HFFc6 (cell line): ENCODE results near the gene M1AP. TPM values are rescaled to one million over a fixed set of nuclear protein-coding genes. Genes with fewer than 3 reads are reported as not detected.
A peak's percentile ranks its signal among the peaks of the same experiment; 100 is the strongest.

ENCODE experiments used
- DNase-seq: peaks from one replicate; pipeline ENCODE4 v3.0.0-alpha.2; 2018
- H3K27ac Mint-ChIP-seq: 2 replicates; pipeline ENCODE4 v1.8.0; 2020; ENCODE audit warnings: mild to moderate bottlenecking, mixed read lengths
- H3K27me3 Mint-ChIP-seq: 2 replicates; pipeline ENCODE4 v1.8.0; 2021; ENCODE audit warnings: mild to moderate bottlenecking, moderate library complexity, mixed read lengths; ENCODE audit not compliant: insufficient read depth
- H3K36me3 Mint-ChIP-seq: 2 replicates; pipeline ENCODE4 v1.8.0; 2021; ENCODE audit warnings: low read depth, mixed read lengths
- H3K4me1 Mint-ChIP-seq: 2 replicates; pipeline ENCODE4 v1.8.0; 2020; ENCODE audit warnings: low read depth, mixed read lengths
- H3K4me3 Mint-ChIP-seq: 2 replicates; pipeline ENCODE4 v1.8.0; 2020; ENCODE audit warnings: mild to moderate bottlenecking, moderate library complexity, mixed read lengths
- H3K9me3 Mint-ChIP-seq: 2 replicates; pipeline ENCODE4 v1.8.0; 2020; ENCODE audit warnings: mild to moderate bottlenecking, mixed read lengths
- total RNA-seq, 6 experiments: library from RNA; stranded (reverse); fragmentation: NEBNext Ultra II Directional; extraction: Animal tissue kit (Norgen Biotek cat#: 25700); gene quantifications; 2 replicates in 1 of 6; 3 replicates in 5 of 6; pipeline ENCODE4 v1.2.3, GENCODE V29; 2021
- TF ChIP-seq, protein P1 (sequence below): fragments of 200-600 bp; sonication (generic); IDR thresholded peaks from 2 replicates; pipeline ENCODE4 v1.5.0; 2021; ENCODE audit warnings: antibody characterized with exemption, mild to moderate bottlenecking

The M1AP gene
- total RNA-seq, 6 experiments from 2014 or later = 0.14 to 0.38 (median 0.17) TPM; not detected in 1

DNA sequence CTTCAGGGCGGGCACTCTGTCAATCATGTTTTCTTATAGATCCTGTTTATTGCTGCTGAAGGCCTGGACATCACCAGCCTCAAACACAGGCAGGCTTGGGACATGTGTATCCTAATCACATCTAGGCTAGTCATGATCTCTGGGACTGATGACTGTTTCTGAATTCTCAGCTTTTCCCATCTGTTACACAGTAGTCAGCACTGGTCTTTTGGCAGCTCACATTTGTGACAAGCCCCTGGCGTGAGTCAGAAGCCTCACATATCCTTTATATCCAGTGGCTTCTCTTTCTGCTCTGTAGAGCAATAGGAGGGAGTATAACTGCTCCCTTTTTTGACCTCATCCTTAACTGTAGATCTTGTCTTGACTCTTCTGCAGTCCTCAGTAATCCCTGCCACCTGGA lies 10.4 kb upstream of the M1AP start:
- no peaks in the 10 kb centered on the region for H3K36me3 Mint-ChIP-seq
- TF ChIP-seq, protein P1, sequence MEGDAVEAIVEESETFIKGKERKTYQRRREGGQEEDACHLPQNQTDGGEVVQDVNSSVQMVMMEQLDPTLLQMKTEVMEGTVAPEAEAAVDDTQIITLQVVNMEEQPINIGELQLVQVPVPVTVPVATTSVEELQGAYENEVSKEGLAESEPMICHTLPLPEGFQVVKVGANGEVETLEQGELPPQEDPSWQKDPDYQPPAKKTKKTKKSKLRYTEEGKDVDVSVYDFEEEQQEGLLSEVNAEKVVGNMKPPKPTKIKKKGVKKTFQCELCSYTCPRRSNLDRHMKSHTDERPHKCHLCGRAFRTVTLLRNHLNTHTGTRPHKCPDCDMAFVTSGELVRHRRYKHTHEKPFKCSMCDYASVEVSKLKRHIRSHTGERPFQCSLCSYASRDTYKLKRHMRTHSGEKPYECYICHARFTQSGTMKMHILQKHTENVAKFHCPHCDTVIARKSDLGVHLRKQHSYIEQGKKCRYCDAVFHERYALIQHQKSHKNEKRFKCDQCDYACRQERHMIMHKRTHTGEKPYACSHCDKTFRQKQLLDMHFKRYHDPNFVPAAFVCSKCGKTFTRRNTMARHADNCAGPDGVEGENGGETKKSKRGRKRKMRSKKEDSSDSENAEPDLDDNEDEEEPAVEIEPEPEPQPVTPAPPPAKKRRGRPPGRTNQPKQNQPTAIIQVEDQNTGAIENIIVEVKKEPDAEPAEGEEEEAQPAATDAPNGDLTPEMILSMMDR = no peak
- peak; percentile 92 for DNase-seq
- no peaks in the 10 kb centered on the region; the same call in 1 of the 2 replicates for H3K27me3 Mint-ChIP-seq
- H3K9me3 Mint-ChIP-seq = no peaks in the 10 kb centered on the region
- peak overlapping the region; percentile 77 for H3K27ac Mint-ChIP-seq
- peaks cover 35% of the 10 kb centered on the region for H3K4me1 Mint-ChIP-seq
- no peak overlapping the region for H3K4me3 Mint-ChIP-seq

DNA sequence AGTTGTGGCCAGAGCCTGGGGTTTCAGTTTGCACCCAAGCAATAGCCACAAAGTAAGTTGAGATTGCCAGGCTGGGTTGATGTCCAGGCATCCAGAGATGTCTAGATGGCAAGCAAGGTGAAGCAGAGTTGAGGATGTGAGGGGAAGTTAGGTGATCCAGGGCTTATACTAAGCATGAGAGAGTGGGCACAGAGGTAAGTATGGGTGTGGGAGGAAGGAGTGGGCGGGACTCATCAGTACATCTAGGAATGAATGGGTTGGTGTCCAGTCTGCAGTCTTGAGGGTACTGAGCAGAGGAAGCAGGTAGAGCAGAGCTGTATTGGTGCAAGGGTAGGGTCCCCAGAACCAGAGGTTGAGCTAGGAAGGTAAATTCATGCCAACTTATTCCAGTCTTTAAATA lies 7.4 kb upstream of the M1AP start:
- no peak overlapping the region for H3K27ac Mint-ChIP-seq
- DNase-seq = no peak
- H3K4me1 Mint-ChIP-seq = peaks cover 35% of the 10 kb centered on the region
- TF ChIP-seq, protein P1 = no peak
- H3K4me3 Mint-ChIP-seq = no peak overlapping the region
- no peaks in the 10 kb centered on the region for H3K36me3 Mint-ChIP-seq
- no peaks in the 10 kb centered on the region for H3K9me3 Mint-ChIP-seq
- H3K27me3 Mint-ChIP-seq = no peaks in the 10 kb centered on the region; the same call in none of the 2 replicates

DNA sequence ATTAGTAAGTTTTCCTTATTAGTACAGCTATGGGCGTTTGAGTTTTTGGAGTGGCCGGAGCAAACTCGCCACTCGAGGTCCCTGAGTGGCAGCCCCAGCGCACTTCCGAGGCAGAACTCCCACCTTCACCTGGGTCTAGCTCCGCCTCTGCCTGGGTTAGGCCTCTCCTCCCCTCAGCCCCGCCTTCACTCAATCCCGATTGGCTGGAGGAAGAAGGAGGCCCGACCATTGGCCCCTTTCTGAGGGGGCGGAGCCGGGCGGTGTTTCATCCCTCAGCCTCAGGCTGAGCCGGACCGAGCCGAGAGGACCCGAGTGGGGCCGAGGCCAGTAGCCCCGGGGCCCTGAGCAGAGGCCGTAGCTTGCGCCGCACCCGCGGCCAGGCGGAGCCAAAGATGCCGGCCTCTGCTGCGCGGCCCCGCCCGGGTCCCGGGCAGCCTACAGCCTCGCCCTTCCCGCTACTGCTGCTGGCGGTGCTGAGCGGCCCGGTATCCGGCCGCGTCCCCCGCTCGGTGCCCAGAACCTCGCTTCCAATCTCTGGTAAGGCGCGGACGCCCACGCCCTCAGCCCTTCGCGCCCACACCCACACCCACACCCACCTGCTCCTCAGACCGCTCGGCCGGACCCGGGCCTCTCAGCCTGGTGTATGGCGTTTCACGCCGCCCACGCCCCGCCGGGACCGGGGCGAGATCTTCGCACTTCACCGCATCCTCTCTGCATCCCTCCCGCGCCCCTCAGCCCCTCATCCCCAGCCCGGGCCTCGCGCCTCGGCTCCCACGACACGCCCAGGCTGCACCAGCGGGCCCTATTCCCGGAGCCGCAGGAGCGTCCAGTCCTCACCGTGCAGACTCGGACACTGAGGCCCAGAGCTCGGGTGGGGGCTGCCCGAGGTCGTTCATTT lies 6.1 kb upstream of the M1AP start, which contains the start of gene SEMA4F:
TSS of gene SEMA4F (plus strand) at position 263 of the 898 bp plus-strand sequence. CDS start at position 393, 130 bp downstream.
- no peaks in the 10 kb centered on the region for H3K9me3 Mint-ChIP-seq
- TF ChIP-seq, protein P1 = no peak

DNA sequence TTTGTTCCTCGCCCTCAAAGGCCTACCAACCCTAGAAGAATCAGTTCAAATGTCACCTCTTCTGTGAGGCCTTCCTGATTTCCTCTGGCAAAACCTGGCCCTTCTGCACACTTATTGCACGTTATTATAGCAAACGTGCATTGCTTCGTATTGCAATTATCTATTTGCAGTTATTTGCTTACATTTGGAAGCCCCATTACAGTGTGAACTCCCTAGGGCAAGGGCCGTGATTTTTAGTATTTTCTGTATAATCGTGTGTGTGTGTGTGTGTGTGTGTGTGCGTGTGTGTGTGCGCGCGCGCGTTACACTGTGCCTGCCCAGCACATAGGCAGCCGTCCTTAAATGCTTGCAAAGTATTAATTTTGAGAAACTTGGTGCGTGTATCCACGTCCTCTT lies 5.5 kb upstream of the M1AP start:
- H3K4me3 Mint-ChIP-seq = peak overlapping the region; percentile 86
- peaks cover 6% of the 10 kb centered on the region for H3K27me3 Mint-ChIP-seq
- peaks cover 22% of the 10 kb centered on the region for H3K4me1 Mint-ChIP-seq
- TF ChIP-seq, protein P1 = no peak
- no peaks in the 10 kb centered on the region for H3K36me3 Mint-ChIP-seq
- DNase-seq = no peak
- no peak overlapping the region for H3K27ac Mint-ChIP-seq
- no peaks in the 10 kb centered on the region; the same call in 1 of the 2 replicates for H3K9me3 Mint-ChIP-seq

More for the DNA sequence above, 6.1 kb upstream of the M1AP start, which contains the start of gene SEMA4F:
- Mint-ChIP-seq H3K27me3 (peaks cover 2% of the 10 kb centered on the region), H3K4me3 (peak within 1 kb of the TSS; percentile 86), H3K27ac (peak within 1 kb of the TSS; percentile 4), H3K4me1 (peaks cover 29% of the 10 kb centered on the region), H3K36me3 (no peaks in the 10 kb centered on the region)
- peak; percentile 93 for DNase-seq

DNA sequence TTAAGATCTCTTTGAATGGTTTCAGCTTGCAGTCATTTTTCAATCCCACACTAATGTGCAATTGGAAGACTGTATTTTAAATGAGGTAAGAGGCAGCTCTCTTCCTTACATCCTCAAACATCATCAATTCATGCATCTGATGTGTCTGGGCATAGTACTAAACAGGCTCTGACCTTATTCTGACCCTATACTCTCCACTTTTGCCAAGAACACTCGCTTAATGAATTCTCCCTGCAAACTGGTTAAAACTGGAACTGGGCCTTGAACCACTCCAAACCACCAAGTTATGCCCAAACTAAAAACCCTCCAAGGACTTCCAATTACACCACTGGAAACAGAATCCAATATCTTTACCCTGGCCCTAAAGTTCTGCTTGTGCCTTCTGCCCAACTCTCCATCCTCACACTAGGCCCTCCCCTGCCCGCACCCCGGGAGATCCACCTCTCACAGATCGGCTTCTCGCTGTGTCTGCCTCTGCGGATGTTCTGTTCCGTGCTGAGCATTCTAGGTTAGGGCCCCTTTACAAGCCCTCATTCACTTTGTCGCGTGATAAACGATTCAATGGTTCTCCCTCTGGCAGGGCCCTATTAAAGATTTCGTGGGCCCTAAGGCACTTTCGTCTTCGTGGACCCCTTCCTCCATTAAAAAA lies 1.2 kb downstream of the M1AP start:
- TF ChIP-seq, protein P1 = no peak
- Mint-ChIP-seq H3K27ac (no peak overlapping the region), H3K4me3 (no peak overlapping the region), H3K36me3 (no peaks in the 10 kb centered on the region), H3K4me1 (no peaks in the 10 kb centered on the region), H3K9me3 (no peaks in the 10 kb centered on the region; the same call in 1 of the 2 replicates), H3K27me3 (peaks cover 12% of the 10 kb centered on the region)
- DNase-seq = no peak
